LNCaP clone FGC (cell line): ENCODE data around the gene NUPR1.

ENCODE experiments used
- DNase-seq: peaks from one replicate; pipeline ENCODE4 v3.0.0-alpha.2; 2011; ENCODE audit warnings: low read depth
- H3K4me3 ChIP-seq: 2 replicates; pipeline ENCODE4 v1.5.1; 2011; ENCODE audit warnings: mild to moderate bottlenecking, low read depth, low read length, control low read depth
- TF ChIP-seq, protein P1 (sequence below): IDR thresholded peaks from 2 replicates; pipeline ENCODE4 v1.5.1; 2012; ENCODE audit warnings: mild to moderate bottlenecking; ENCODE audit not compliant: control insufficient read depth, insufficient read depth; ENCODE audit errors: extremely low read depth

Gene NUPR1

DNA sequence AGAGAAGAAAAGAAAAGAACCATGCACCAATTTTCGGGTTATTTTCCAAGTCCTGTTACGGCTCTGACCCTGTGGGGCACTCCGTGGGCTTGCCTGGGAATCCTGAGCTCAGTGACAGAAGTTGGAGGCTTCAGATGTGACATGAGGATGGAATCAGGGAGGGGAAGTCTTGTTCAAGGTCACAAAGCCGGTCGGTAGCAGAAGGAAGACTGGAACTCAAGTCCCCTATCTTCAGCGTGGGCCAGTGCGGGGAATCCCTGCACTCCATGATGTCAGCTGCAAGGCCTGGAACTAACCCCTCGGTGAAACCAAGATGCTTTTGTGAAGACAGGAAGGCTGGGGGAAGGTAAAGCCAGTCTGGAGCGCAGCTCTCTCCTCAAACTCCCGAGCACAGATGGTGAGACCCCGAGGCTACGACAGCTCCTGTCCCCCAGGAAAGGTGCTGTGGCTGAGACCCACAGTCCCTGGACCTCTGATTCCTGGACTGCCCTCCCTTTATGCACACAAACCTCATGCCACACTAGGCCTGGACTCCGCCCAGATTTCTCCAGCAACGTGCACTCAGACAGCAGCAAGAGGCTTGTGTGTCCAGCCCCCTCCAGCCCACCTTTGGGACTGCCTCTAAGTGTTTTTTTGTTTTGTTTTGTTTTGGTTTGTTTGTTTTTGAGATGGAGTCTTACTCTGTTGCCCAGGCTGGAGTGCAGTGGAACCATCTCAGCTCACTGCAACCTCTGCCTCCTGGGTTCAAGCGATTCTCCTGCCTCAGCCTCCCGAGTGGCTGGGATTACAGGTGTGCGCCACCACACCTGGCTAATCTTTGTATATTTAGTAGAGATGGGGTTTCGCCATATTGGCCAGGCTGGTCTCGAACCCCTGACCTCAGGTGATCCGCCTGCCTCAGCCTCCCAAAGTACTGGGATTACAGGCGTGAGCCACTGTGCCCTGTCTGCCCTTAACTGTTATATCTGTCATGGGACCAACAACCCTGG is 26.7 kb downstream of the NUPR1 start:
- H3K4me3 ChIP-seq: no peak overlapping the region
- TF ChIP-seq, protein P1, sequence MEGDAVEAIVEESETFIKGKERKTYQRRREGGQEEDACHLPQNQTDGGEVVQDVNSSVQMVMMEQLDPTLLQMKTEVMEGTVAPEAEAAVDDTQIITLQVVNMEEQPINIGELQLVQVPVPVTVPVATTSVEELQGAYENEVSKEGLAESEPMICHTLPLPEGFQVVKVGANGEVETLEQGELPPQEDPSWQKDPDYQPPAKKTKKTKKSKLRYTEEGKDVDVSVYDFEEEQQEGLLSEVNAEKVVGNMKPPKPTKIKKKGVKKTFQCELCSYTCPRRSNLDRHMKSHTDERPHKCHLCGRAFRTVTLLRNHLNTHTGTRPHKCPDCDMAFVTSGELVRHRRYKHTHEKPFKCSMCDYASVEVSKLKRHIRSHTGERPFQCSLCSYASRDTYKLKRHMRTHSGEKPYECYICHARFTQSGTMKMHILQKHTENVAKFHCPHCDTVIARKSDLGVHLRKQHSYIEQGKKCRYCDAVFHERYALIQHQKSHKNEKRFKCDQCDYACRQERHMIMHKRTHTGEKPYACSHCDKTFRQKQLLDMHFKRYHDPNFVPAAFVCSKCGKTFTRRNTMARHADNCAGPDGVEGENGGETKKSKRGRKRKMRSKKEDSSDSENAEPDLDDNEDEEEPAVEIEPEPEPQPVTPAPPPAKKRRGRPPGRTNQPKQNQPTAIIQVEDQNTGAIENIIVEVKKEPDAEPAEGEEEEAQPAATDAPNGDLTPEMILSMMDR: no peak
- DNase-seq: no peak

DNA sequence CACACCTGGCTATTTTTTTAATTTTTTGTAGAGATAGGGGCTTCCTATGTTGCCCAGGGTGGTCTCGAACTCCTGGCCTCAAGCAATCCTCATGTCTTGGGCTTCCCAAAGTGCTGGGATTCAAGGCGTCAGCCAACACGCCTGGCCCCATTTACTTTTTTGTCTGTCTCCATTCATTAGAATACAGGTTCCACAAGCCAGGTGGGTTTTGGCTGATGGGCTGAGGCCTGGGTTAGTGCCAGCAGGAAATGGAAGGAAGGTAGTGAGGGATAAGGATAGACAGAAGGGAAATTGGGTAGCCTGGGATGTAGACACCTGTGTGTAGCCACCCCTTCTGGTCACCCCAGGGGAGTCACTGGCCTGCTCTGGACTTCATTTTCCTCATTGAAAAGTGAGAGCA is 27.7 kb downstream of the NUPR1 start:
- TF ChIP-seq, protein P1: no peak
- no peak overlapping the region for H3K4me3 ChIP-seq
- DNase-seq: no peak

DNA sequence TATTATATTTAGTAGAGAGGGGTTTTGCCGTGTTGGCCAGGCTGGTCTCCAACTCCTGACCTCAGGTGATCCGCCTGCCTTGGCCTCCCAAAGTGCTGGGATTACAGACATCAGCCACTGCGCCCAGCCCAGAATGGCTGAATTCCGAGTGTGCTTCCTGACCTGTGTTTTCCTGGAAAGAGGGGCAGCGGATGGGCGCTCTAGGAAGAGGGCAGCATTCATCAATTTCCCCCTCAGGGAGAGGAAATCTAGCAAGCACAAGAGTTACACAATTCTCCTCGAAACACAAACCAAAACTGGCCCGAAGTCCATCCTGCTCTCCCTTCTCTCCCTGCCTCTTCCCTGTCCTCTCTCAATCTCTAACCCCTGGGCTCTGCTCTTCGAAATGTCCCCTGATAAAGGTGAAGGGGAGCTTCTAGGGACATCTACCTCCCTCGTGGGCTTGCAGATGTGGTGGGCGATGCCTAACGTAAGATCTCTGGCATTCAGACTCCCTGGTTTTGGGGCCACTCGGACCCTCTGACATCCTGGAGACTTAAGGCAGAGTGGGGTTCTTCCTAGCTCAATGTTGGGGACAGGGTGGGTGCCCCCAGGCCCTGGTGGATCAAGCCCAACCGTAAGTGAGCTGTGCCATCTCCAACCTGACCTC is 33.2 kb downstream of the NUPR1 start:
- no peak for DNase-seq
- no peak overlapping the region for H3K4me3 ChIP-seq
- TF ChIP-seq, protein P1: no peak

DNA sequence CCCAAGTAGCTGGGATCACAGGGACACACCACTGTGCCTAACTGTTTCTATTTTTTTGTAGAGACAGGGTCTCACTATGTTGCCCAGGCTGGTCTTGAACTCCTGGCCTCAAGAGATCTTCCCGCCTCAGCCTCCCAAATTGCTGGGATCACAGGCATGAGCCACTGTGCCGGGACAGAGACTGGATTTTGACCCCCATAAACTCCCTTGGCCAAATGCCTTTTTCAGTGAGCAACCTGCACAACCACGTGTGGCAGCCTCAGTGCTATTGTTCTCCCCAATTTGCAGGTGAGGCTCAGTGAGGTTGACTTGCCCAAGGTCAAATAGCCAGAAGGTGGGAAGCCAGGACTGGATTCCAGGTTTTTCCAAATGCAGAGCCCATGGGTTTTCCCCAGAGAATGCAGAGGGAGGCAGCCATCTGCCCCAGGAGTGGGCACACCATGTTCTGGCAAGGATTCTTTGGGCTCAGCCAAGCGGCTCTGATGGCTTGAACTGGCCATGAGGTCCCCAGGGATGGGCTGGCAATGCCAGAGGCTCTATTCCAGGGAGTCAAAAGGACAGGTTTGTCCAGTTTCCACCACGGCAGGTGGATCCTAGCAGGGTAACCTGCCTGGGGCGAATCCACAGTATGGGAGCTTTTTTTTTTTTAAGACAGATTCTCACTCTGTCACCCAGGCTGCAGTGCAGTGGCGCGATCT is 33.9 kb downstream of the NUPR1 start:
- DNase-seq: peak; percentile 91
- no peak overlapping the region for H3K4me3 ChIP-seq

DNA sequence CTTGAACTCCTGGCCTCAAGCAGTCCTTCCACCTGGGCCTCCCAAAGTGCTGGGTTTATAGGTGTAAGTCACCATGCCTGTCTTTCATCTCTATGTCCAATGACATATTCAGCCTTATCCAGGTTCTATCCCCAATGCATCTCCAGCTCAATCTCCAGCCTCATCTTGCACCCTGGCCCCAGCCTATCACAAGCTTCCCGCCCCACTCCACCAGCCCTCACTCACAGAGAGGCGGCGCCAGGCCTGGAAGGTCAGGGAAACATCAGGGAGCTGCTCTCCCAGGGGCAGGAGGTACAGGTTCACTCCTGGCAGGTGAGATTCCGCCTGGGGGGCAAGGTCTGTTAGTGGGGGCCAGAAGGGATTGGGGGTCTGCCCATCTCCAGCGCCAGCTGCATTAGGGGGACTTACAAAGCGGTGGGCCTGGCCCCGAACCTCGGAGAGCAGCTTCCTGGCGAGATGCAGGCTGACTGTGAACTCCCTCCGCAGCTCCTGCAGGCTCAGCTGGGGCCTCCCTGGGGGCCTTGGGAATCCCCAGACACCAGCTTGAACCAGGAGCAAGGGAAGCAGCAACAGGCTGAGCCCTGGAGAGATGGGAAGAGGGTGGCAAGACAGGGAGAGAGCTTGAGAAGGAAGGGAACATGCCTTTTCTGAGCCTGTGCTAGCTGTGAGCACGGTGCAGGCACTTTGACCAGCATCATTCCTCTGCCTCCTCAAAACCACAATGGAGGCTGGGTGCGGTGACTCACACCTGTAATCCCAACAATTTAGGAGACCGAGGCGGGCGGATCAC is 35.1 kb downstream of the NUPR1 start:
- no peak overlapping the region for H3K4me3 ChIP-seq
- DNase-seq: no peak
- TF ChIP-seq, protein P1: no peak

More for the DNA sequence above, 33.9 kb downstream of the NUPR1 start:
- TF ChIP-seq, protein P1: no peak

DNA sequence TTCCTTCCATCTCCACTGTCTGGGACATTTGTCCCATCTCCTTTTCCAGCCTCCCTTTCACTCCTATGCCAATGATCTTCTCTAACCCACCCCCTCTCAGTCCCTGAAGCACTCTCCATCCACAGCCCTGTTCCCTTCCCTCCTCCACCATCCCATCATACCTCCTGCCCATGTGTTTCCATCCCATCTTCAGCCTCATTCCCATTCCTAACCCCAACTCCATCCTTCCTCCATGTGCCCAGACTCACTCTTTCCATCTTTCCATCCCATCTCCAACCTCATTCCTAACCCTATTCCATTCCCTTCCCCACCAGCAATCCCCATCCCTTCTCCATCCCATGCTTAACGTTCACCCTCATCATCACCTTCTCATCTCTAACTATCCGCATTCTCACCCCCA is 36.5 kb downstream of the NUPR1 start:
- H3K4me3 ChIP-seq: no peak overlapping the region
- TF ChIP-seq, protein P1: no peak
- DNase-seq: no peak
